HepG2 (cell line): Measurements from ENCODE around the gene ZRANB2.

Experiments
- CEBPB ChIP-seq: IDR thresholded peaks from 2 replicates; pipeline ENCODE4 v1.6.1; 2011; ENCODE audit warnings: low read depth, low read length, improper control_type of control experiment, borderline replicate concordance
- FOXM1 ChIP-seq: sonication (generic); formaldehyde crosslinking; IDR thresholded peaks from 2 replicates; pipeline ENCODE4 v1.5.0; 2020; ENCODE audit warnings: missing genetic modification reagents
- NFRKB ChIP-seq: fragments of 450-650 bp; IDR thresholded peaks from 2 replicates; pipeline ENCODE4 v1.6.1; 2017
- RFX1 ChIP-seq: fragments of 450-650 bp; IDR thresholded peaks from 2 replicates; pipeline ENCODE4 v1.6.1; 2017
- SMARCE1 ChIP-seq: fragments of 450-650 bp; IDR thresholded peaks from 2 replicates; pipeline ENCODE4 v1.6.1; 2017; ENCODE audit warnings: borderline replicate concordance
- TCF12 ChIP-seq, 2 experiments: fragments of 450-650 bp in 1 of 2; sonication (generic) in 1 of 2; formaldehyde crosslinking in 1 of 2; IDR thresholded peaks; 2 replicates each; pipeline versions ENCODE4 v1.6.1 to v1.8.0; 2017 to 2022; ENCODE audit warnings: antibody characterized with exemption in 1 of 2, mild to moderate bottlenecking in 1 of 2, missing genetic modification reagents in 1 of 2, moderate library complexity in 1 of 2
- ZNF235 ChIP-seq: sonication (generic); formaldehyde crosslinking; IDR thresholded peaks from 2 replicates; pipeline ENCODE4 v1.8.1; 2023; ENCODE audit warnings: mild to moderate bottlenecking, missing genetic modification reagents, borderline replicate concordance
- ZNF253 ChIP-seq: sonication (generic); formaldehyde crosslinking; IDR thresholded peaks from 2 replicates; pipeline ENCODE4 v1.8.0; 2022; ENCODE audit warnings: mild to moderate bottlenecking, missing genetic modification reagents, borderline replicate concordance
- TF ChIP-seq, protein P1 (sequence below): sonication (generic); formaldehyde crosslinking; IDR thresholded peaks from 2 replicates; pipeline ENCODE4 v1.5.0; 2020; ENCODE audit warnings: mild to moderate bottlenecking, missing genetic modification reagents, moderate library complexity
- TF ChIP-seq, protein P2 (sequence below): sonication (generic); formaldehyde crosslinking; IDR thresholded peaks from 2 replicates; pipeline ENCODE4 v1.5.1; 2020; ENCODE audit warnings: mild to moderate bottlenecking, missing genetic modification reagents, moderate library complexity

DNA sequence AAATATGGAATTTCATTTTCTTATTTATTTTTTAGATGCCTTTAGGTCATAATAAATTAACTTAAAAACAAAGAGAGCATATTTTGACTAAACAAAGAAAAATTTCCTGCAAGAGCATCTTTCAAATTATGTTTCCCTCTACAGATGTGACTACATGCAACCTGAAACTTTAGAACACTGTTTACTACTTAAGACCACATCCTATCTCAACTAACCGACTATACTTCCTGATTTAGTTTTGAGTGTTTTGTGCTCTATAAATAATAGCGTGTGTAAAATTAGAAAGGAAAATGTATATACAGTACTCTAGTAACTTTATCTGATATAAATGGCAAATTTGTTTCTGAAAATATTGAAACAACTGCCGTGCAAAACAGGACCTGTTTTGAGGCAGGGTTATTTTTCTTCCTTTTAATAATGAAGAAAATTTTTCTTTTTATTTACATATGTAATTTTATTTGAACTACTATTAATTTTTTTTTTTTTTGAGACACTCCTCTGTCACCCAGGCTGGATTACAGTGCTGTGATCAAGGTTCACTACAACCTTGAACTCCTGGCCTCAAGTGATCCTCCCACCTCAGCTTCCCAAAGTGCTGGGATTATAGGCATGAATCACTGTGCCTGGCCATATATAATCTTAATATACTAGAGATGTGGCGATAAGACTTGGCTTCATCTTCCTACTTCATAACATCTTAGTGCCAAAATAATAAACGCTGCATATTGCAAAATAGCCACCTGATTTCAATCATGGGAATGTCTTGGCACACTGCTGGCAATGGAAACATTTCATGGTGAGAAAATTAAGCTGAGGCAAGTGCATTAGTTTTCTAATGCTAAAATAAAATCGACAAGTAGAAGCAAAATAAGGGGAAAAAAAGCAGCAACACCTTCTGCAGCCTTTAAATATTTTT lies 12.3 kb downstream of the ZRANB2 start:
- TF ChIP-seq SMARCE1 = no peak
- TF ChIP-seq, protein P1, sequence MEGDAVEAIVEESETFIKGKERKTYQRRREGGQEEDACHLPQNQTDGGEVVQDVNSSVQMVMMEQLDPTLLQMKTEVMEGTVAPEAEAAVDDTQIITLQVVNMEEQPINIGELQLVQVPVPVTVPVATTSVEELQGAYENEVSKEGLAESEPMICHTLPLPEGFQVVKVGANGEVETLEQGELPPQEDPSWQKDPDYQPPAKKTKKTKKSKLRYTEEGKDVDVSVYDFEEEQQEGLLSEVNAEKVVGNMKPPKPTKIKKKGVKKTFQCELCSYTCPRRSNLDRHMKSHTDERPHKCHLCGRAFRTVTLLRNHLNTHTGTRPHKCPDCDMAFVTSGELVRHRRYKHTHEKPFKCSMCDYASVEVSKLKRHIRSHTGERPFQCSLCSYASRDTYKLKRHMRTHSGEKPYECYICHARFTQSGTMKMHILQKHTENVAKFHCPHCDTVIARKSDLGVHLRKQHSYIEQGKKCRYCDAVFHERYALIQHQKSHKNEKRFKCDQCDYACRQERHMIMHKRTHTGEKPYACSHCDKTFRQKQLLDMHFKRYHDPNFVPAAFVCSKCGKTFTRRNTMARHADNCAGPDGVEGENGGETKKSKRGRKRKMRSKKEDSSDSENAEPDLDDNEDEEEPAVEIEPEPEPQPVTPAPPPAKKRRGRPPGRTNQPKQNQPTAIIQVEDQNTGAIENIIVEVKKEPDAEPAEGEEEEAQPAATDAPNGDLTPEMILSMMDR = no peak
- TF ChIP-seq ZNF253 (CRISPR knock-in tag) = no peak
- no peak for TF ChIP-seq FOXM1 (CRISPR knock-in tag)
- no peak for TF ChIP-seq RFX1
- no peak for TF ChIP-seq CEBPB
- no peak for TF ChIP-seq TCF12 (IDR thresholded peaks at IDR 0.05)
- no peak for TF ChIP-seq TCF12 (CRISPR knock-in tag; IDR thresholded peaks at IDR 0.05)
- TF ChIP-seq, protein P2, sequence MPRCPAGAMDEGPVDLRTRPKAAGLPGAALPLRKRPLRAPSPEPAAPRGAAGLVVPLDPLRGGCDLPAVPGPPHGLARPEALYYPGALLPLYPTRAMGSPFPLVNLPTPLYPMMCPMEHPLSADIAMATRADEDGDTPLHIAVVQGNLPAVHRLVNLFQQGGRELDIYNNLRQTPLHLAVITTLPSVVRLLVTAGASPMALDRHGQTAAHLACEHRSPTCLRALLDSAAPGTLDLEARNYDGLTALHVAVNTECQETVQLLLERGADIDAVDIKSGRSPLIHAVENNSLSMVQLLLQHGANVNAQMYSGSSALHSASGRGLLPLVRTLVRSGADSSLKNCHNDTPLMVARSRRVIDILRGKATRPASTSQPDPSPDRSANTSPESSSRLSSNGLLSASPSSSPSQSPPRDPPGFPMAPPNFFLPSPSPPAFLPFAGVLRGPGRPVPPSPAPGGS (CRISPR knock-in tag) = no peak
- TF ChIP-seq ZNF235 (CRISPR knock-in tag) = no peak
- TF ChIP-seq NFRKB = no peak
